Measurements from ENCODE around the gene MORC2.
A peak's percentile ranks its signal among the peaks of the same experiment; 100 is the strongest.

Gene MORC2

DNA sequence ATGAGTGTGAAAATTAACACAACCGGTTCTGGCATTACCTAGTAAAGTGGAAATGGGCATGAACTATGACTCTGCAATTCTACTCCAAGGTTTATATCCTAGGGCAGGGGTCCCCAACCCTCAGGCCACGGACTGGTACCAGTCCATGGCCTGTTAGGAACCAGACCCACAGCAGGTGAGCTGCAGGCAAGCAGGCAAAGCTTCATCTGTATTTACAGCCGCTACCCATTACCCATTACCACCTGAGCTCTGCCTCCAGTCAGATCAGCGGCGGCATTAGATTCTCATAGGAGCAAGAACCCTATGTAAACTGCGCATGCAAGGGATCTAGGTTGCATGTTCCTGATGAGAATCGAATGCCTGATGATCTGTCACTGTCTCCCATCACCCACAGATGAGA, 49.8 kb downstream of the MORC2 start:
- DNase-seq, result no peak

- no peak for DNase-seq
Observed at GRCh38 chr22:30910358-30910757, 58.2 kb downstream of the MORC2 start.

DNA sequence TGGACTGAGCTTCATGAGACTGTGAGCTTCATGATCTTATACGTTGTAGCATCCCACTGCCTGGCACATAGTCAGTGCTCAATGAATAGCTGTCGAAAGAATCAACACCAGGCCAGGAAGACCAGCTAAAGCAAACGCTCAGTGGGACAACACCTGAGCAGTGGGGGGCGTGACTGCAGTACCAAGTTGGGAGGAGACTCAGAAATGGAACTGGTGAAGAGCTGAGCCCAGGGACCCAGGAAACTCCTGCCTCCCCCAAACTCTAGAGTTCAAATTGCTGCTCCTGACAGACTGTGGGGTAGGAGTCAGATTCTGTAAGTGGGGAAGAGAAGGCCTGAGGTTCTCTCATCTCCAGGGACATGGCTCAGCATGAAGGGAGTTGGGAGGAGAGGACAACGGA, 59.3 kb downstream of the MORC2 start:
- DNase-seq, result no peak

GRCh38 chr22:30908051-30908461, 60.5 kb downstream of the MORC2 start:
- DNase-seq, result no peak

DNA sequence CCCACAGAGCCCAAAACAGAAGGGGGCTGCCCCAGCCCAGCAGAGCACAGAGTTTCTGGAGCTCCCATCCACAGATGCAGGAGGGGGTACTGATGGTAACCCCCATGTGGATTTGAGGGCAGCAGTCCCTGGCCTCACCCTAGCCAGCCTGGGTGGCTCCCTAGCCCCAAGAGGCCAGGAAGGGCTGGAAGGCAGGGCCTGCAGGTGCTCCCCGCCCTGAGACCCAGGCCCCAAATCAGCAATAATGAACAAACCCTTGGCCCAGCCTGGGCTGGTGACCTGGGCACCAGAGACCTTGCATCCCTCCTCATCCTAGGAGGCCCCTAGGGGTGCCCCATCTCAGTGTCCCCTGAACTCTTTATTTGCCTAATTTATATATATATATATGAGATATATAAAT, 61.6 kb downstream of the MORC2 start:
- DNase-seq, result no peak

DNA sequence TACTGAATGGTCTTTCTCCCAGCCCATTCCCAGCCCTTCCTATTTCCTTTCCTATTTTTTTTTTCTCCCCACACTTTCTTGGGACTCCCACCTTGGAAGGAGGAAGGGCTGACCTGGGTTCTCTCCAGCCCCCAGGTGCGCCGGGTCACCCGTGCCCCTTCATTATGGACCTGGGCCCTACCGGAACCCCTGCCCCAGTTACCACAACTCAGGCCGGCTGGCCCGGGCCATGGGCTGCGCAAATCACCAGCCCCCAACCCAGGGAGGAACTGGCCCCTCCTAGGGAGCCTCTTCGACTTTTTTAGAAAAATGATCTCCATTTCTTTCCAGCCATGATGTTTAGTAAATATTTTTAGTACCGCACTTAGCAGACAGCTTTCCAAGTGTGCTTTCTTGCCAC, 62.2 kb downstream of the MORC2 start:
- no peak for DNase-seq

DNA sequence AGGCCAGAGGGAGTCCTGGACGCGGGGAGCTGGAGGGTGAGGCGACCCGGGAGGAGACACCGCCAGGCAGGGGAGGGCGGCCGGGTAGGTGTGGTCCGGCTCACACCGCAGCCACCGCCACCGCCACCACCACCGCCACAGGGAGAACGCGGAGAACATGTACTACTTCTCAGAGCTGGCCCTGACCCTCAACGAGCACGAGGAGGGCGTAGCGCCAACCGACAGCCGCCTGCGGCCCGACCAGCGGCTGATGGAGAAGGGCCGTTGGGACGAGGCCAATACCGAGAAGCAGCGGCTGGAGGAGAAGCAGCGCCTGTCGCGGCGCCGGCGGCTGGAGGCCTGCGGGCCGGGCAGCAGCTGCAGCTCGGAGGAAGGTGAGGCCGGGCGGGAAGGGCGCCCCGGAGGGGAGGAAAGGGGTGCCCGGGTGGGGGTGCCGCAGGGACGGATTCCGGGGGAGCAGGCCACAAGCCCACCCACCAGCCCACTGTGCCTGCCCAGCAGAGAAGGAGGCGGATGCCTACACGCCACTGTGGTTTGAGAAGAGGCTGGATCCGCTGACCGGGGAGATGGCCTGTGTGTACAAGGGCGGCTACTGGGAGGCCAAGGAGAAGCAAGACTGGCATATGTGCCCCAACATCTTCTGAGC, 62.8 kb downstream of the MORC2 start:
- DNase-seq, result no peak

- DNase-seq, result no peak
Observed at GRCh38 chr22:30903876-30904460, 64.6 kb downstream of the MORC2 start.

- no peak for DNase-seq
Observed at GRCh38 chr22:30902496-30903357, 65.8 kb downstream of the MORC2 start.

DNA sequence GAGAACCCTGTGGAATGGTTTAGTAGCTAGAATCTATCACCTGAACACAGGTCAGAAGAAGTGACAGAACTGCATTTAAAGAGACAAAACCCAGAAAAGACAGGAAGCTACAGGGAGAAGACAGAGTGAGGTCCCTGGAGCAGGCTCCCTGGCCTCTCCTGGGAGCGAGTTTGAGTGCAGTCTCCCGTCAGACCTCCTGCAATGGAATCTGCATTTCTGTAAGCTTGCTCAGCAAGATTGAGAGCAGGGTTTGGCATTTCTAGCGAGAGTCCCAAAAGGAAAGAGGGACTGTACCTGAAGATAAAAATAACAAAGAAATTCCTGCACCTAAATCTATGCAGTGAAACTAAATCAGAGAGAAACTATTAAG, 74.2 kb downstream of the MORC2 start:
- DNase-seq, result no peak

GRCh38 chr22:30893434-30894370, 74.9 kb downstream of the MORC2 start:
- DNase-seq, result no peak

GRCh38 chr22:30892731-30893221, 75.8 kb downstream of the MORC2 start:
- no peak for DNase-seq

- DNase-seq, result no peak
Observed at GRCh38 chr22:30892286-30892685, 76.3 kb downstream of the MORC2 start.

DNA sequence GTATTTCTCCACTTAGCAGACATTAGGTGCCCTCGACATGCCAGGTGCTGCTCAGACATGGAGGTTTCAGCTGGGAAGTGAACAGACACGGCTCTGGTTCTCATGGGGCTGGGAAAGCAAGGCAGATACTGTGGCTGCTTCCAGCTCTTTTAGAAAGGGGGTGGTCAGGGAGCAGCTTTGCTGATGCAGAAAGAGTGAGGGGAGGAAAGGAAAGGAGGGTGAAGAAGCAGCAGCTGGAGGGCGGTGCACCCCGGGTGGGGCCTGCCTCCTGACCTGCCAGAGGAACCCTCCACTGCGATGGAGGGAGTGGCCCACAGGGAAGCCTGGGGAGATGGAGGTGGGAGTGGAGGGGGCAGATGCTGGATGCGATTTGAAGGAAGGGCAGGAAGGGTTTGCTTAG, 76.8 kb downstream of the MORC2 start:
- DNase-seq, result no peak

DNA sequence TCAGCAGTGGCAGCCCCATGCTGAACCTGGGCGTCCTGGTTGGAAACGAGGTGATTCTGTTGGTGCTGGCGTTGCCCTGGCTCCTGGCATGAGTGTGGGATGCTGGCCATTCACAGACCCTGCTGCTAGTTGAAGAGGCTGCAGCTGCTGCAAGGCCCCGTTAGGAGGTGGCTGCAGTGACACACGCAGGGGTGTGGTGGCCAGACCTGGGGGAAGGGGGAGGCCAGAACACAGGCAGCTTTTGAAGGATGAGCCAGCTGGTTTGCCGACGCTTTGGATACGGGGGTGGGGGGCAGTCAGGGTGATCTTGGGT, 77.2 kb downstream of the MORC2 start:
- no peak for DNase-seq

DNA sequence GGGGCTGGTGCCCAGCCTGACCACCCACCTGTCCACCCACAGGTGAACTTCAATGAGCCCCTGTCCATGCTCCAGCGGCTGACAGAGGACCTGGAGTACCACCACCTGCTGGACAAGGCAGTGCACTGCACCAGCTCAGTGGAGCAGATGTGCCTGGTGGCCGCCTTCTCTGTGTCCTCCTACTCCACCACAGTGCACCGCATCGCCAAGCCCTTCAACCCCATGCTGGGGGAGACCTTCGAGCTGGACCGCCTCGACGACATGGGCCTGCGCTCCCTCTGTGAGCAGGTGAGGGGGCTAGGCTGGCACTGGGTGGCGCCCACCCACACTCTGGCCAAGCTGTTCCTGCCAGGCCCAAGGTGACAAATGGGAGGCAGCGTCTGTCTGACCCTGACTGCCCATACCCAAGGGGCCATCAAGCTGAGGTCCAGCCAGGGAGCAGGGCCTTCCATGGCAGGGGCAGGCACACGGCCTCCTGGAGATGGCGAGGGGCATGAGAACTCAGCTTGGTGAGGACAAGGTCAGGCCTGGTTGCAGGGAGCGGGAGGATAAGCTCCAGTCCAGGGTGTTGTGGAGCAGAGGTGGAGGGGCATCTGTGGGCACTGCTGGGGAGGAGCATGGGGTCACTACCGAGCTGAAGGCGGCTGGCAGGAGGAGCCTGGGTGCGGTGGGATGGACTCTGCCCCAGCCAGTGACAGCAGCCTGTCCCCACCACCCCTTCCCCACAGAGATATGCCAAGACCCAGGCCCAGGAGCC, 77.7 kb downstream of the MORC2 start:
- no peak for DNase-seq

DNA sequence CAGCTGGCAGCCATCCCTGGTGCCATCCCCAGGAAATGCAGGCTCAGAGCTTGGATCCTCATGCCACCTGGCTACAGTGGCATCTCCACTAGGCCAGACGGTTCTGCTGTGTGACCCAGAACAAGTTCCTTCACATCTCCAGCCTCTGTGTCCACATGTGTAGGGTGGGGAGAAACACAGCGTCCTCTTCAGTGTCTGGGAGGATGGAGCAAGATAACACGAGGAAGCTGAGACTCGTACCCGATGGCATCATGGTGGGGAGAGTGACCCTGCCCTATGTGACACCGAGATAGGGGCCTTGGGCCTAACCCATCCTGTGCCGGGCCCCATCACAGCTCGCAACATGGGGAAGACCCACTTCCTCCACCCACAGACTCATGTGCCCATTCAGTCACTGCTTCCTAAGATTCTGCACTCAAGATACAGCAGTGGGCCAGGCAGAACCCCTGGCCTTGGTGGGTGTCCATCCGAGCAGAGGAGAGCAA, 78.5 kb downstream of the MORC2 start:
- DNase-seq, result no peak

DNA sequence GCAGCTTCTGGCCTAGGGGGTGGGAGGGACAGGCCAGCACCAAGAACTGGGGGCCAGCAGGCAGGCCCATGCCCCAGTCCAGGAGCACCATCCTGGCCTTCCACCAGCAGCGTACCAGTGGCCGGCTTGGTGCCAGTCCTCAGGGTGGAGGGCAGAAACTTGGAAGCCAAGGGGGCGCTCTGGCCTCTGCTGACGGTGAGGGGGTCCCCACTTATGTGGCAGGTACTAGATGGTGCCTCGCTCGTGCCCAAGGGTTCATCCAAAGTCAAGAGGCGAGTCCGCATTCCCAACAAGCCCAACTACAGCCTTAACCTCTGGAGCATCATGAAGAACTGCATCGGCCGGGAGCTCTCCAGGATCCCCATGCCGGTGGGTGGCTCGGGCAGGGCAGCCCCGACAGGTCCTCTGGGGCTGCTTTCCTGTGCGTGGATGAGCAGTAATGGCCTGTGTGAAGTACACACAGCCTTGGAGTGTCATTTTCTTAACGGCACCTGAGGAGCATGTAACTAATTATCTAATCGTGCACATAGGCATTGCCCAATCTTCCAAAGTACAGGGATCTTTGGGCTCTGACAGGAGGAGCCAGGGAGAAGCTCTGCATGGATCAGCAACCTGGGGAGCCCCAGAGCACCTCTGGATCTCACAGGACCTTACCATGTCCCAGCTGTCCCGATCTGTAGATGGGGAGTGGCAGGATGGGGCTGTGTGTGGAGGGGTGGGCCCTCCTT, 79.1 kb downstream of the MORC2 start:
- DNase-seq, result peak; percentile 8

- no peak for DNase-seq
Observed at GRCh38 chr22:30887861-30888260, 80.7 kb downstream of the MORC2 start.

DNA sequence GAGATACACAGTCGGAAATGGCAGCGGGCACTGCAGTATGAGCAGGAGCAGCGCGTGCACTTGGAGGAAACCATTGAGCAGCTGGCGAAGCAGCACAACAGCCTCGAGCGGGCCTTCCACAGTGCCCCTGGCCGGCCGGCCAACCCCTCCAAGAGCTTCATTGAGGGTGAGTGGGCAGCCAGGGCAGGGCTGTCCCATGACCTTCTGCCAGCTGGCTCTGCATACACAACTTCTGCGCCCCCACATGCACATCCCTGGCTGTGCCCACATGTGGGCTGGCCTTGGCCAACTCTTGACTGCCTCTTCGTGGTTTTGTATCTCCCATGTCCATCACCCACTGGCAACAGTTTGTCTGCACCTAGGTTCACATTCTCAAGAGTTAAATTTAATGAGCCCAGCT, 81.1 kb downstream of the MORC2 start:
- DNase-seq, result no peak

DNA sequence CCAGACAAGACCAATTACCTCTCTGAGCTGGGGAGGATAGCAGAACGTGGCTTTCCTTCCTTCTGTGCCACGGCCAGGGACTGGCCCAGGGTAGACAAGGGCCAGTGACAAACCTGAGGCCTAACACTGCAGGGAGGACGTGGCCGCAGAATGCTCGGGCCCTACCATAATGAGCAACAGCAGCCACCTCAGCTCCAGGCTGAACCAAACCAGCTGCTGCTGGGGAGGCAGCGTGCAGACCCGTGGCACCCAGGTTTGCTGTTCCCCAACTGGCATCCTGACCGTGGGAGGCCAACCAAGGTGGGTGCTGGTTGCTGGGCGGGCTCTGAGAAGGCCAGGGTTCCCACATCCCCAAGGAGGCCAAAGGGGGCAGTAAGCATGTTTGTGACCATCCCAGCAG, 83.0 kb downstream of the MORC2 start:
- DNase-seq, result no peak

DNA sequence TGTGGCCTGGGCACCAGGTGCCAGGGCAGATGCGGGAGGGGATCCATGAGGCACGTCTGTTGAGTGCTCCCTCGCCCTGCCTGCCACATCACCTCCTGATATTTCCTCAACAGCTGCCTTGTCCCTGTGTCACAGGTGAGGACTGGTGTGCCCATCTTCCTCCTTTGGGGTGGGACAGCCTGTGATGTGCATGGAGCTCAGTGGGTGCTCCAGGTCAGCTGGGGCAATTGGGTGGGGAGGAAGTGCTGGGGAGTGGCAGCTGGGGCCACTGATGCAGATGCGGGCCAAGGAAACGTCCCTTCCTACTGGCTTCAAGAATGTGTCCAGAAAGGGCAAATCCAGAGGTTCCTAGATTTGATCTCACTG, 83.6 kb downstream of the MORC2 start:
- no peak for DNase-seq
